MM.1S (cell line): Measurements from ENCODE around the gene TUT1.

Source experiments
- DNase-seq: peaks from one replicate; pipeline ENCODE4 v3.0.0-alpha.2; 2015
- H2AFZ ChIP-seq: fragments of 300-600 bp; sonication (generic); 2 replicates; pipeline ENCODE4 v1.6.0; 2016; ENCODE audit warnings: antibody characterized with exemption, low read length
- H3F3A ChIP-seq: fragments of 300-600 bp; sonication (generic); 2 replicates; pipeline ENCODE4 v1.6.1; 2016; ENCODE audit warnings: mild to moderate bottlenecking, antibody characterized with exemption, low read length, moderate library complexity, mixed read lengths; ENCODE audit not compliant: insufficient read depth
- H3K27ac ChIP-seq: fragments of 300-600 bp; sonication (generic); 2 replicates; pipeline ENCODE4 v1.5.1; 2016; ENCODE audit warnings: mild to moderate bottlenecking, low read length
- H3K27me3 ChIP-seq: fragments of 300-600 bp; sonication (generic); replicated peaks from 2 replicates; pipeline ENCODE4 v1.6.0; 2016; ENCODE audit warnings: low read length; ENCODE audit not compliant: insufficient read depth
- H3K36me3 ChIP-seq: fragments of 300-600 bp; sonication (generic); replicated peaks from 2 replicates; pipeline ENCODE4 v1.6.1; 2016; ENCODE audit warnings: mild to moderate bottlenecking, low read length, mixed read lengths; ENCODE audit not compliant: insufficient read depth
- H3K4me1 ChIP-seq: fragments of 300-600 bp; sonication (generic); 2 replicates; pipeline ENCODE4 v1.6.1; 2016; ENCODE audit warnings: low read length, mixed read lengths
- H3K4me2 ChIP-seq: fragments of 300-600 bp; sonication (generic); 2 replicates; pipeline ENCODE4 v1.6.0; 2016; ENCODE audit warnings: low read depth, low read length
- H3K4me3 ChIP-seq: fragments of 300-600 bp; sonication (generic); 2 replicates; pipeline ENCODE4 v1.5.1; 2016; ENCODE audit warnings: low read length, mixed read lengths
- H3K79me2 ChIP-seq: fragments of 300-600 bp; sonication (generic); 2 replicates; pipeline ENCODE4 v1.6.1; 2016; ENCODE audit warnings: mixed run types, low read length, mixed read lengths
- H3K9ac ChIP-seq: fragments of 300-600 bp; sonication (generic); 2 replicates; pipeline ENCODE4 v1.6.1; 2016; ENCODE audit warnings: low read length, mixed read lengths
- H3K9me2 ChIP-seq: fragments of 300-600 bp; sonication (generic); replicated peaks from 2 replicates; pipeline ENCODE4 v1.6.1; 2016; ENCODE audit warnings: mild to moderate bottlenecking, low read length, mixed read lengths; ENCODE audit not compliant: insufficient read depth
- H3K9me3 ChIP-seq: fragments of 300-600 bp; sonication (generic); replicated peaks from 2 replicates; pipeline ENCODE4 v1.6.1; 2016; ENCODE audit warnings: mild to moderate bottlenecking, low read length, mixed read lengths; ENCODE audit not compliant: insufficient read depth
- H4K20me1 ChIP-seq: fragments of 300-600 bp; sonication (generic); 2 replicates; pipeline ENCODE4 v1.6.1; 2016; ENCODE audit warnings: mild to moderate bottlenecking, low read length, moderate library complexity, mixed read lengths; ENCODE audit not compliant: insufficient read depth
- EZH2 ChIP-seq: fragments of 300-600 bp; sonication (generic); optimal IDR thresholded peaks from 2 replicates; pipeline ENCODE3; 2017; ENCODE audit warnings: low read depth, mild to moderate bottlenecking, antibody characterized with exemption, low read length, mixed read lengths
- EZH2phosphoT487 ChIP-seq: fragments of 300-600 bp; sonication (generic); IDR thresholded peaks from 2 replicates; pipeline ENCODE4 v1.6.1; 2018; ENCODE audit warnings: antibody characterized with exemption, low read length
- TF ChIP-seq, protein P1 (sequence below): fragments of 300-600 bp; sonication (generic); IDR thresholded peaks from 2 replicates; pipeline ENCODE4 v1.5.1; 2016; ENCODE audit warnings: antibody characterized with exemption, low read length, mixed read lengths

Gene TUT1

DNA sequence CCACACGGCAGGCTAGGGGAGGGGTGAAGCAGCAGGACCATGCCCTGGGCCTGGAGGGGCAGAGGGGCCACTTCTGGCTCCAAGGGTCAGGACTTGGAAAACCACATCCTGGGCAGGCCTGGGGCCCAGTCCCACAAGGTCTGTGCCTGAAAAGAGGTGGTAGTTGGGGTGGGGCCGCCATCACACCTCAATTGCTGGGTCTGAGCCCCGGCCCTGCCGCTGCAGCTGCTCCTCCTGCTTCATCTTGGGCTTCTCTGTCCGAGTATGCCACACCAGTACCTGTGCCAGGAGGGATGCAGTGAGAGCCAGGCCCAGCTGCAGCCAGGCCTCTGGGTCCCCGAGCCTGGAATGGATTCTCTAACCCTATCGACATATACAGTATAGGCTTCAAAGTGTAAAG, 24.2 kb upstream of the TUT1 start:
- TF ChIP-seq, protein P1, sequence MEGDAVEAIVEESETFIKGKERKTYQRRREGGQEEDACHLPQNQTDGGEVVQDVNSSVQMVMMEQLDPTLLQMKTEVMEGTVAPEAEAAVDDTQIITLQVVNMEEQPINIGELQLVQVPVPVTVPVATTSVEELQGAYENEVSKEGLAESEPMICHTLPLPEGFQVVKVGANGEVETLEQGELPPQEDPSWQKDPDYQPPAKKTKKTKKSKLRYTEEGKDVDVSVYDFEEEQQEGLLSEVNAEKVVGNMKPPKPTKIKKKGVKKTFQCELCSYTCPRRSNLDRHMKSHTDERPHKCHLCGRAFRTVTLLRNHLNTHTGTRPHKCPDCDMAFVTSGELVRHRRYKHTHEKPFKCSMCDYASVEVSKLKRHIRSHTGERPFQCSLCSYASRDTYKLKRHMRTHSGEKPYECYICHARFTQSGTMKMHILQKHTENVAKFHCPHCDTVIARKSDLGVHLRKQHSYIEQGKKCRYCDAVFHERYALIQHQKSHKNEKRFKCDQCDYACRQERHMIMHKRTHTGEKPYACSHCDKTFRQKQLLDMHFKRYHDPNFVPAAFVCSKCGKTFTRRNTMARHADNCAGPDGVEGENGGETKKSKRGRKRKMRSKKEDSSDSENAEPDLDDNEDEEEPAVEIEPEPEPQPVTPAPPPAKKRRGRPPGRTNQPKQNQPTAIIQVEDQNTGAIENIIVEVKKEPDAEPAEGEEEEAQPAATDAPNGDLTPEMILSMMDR, result no peak
- TF ChIP-seq EZH2phosphoT487 (no peak), EZH2 (no peak)
- H2AFZ ChIP-seq, result no peak overlapping the region
- no peaks in the 10 kb centered on the region for H3K27me3 ChIP-seq
- no peak overlapping the region for H3K4me2 ChIP-seq
- peaks cover 15% of the 10 kb centered on the region for H3K4me1 ChIP-seq
- H3K9ac ChIP-seq, result no peak overlapping the region
- no peaks in the 10 kb centered on the region for H3K9me3 ChIP-seq
- H3K36me3 ChIP-seq, result no peaks in the 10 kb centered on the region
- no peaks in the 10 kb centered on the region for H3K9me2 ChIP-seq
- H3K27ac ChIP-seq, result no peak overlapping the region
- no peak overlapping the region for H3K4me3 ChIP-seq
- H3K79me2 ChIP-seq, result peaks cover 19% of the 10 kb centered on the region
- H4K20me1 ChIP-seq, result no peaks in the 10 kb centered on the region
- peaks cover 10% of the 10 kb centered on the region for H3F3A ChIP-seq
- DNase-seq, result no peak

DNA sequence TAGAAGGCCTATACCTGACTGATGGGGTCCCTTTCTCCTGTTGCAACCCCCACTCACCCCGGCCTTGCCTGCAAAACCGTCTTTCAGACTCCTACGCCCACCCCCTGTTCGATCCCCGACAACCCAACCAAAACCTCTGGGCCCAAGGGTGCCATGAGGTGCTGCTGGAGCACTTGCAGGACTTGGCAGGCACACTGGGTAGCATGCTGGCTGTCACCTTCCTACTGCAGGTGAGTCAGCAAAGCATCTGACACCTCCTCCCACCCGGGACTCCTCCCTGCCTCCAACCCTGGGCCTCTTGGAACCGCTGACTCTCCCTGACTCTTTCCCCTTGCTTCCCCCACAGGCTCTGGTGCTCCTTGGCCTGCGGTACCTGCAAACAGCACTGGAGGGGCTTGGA, 23.0 kb upstream of the TUT1 start:
- no peak for DNase-seq
- H3K4me3 ChIP-seq, result no peak overlapping the region
- H3F3A ChIP-seq, result peaks cover 10% of the 10 kb centered on the region
- no peak overlapping the region for H3K4me2 ChIP-seq
- TF ChIP-seq EZH2phosphoT487 (no peak), EZH2 (no peak)
- TF ChIP-seq, protein P1, result no peak
- peaks cover 14% of the 10 kb centered on the region for H3K79me2 ChIP-seq
- no peaks in the 10 kb centered on the region for H3K9me2 ChIP-seq
- H3K36me3 ChIP-seq, result no peaks in the 10 kb centered on the region
- no peaks in the 10 kb centered on the region for H4K20me1 ChIP-seq
- H3K27me3 ChIP-seq, result no peaks in the 10 kb centered on the region
- H2AFZ ChIP-seq, result no peak overlapping the region
- H3K9ac ChIP-seq, result no peak overlapping the region; the same call in 1 of the 2 replicates
- peak overlapping the region; percentile 10; the same call in 1 of the 2 replicates for H3K27ac ChIP-seq
- H3K9me3 ChIP-seq, result no peaks in the 10 kb centered on the region
- peaks cover 14% of the 10 kb centered on the region for H3K4me1 ChIP-seq

DNA sequence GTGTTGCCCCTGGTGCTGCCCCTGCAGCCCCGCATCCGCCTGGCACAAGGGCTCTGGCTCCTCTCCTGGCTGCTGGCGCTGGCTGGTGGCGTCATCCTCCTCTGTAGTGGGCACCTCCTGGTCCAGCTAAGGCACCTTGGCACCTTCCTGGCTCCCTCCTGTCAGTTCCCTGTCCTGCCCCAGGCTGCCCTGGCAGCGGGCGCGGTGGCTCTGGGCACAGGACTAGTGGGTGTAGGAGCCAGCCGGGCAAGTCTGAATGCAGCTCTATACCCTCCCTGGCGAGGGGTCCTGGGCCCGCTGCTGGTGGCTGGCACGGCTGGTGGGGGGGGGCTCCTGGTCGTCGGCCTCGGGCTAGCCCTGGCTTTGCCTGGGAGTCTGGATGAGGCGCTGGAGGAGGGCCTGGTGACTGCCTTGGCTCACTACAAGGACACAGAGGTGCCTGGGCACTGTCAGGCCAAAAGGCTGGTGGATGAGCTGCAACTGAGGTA, 22.0 kb upstream of the TUT1 start:
- Histone ChIP-seq H3F3A (peaks cover 10% of the 10 kb centered on the region), H3K27me3 (no peaks in the 10 kb centered on the region), H3K4me2 (peak overlapping the region; percentile 43; the same call in 1 of the 2 replicates), H3K4me1 (peaks cover 14% of the 10 kb centered on the region), H3K4me3 (no peak overlapping the region; the same call in 1 of the 2 replicates), H2AFZ (0 out of 2 replicates have a peak overlapping the region, but pooled peaks have one; percentile 43), H4K20me1 (no peaks in the 10 kb centered on the region), H3K9ac (no peak overlapping the region; the same call in 1 of the 2 replicates), H3K9me3 (no peaks in the 10 kb centered on the region), H3K9me2 (no peaks in the 10 kb centered on the region), H3K36me3 (no peaks in the 10 kb centered on the region), H3K27ac (no peak overlapping the region; the same call in 1 of the 2 replicates), H3K79me2 (peaks cover 13% of the 10 kb centered on the region)
- TF ChIP-seq, protein P1, result no peak
- no peak for TF ChIP-seq EZH2phosphoT487
- TF ChIP-seq EZH2, result no peak
- no peak for DNase-seq
